Raji (cell line): ENCODE data around the gene RFPL3.

ENCODE experiments used
- POLR2A ChIP-seq: IDR thresholded peaks from 2 replicates; pipeline ENCODE4 v1.6.1; 2011; ENCODE audit warnings: low read depth, low read length, control low read depth; ENCODE audit not compliant: insufficient read depth

The RFPL3 gene

DNA sequence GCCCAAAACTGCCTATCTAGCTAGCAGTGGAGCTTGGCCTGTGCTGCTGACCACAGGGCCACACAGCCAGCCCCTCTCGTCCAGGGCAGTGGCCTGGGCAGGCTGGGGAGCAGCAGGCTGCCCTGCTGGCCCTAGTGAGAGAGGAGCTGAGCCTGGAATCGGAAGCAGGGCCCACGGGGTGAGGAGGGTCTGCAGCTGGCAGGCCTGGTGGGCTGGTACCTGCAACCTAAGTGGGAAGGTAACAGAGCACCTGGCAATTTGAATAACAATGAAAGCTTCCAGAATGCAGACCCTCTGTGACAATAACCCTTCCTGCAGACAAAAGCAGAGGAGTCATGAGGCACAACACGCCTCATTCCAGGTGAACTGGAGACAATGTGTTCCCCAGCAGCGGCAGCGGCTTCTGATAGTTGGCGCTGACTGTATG is 31.8 kb upstream of the RFPL3 start:
- no peak for TF ChIP-seq POLR2A

- TF ChIP-seq POLR2A, result no peak
Measured at GRCh38 chr22:32326647-32327046, 31.0 kb upstream of the RFPL3 start.

GRCh38 chr22:32327066-32327465 is 30.6 kb upstream of the RFPL3 start:
- TF ChIP-seq POLR2A, result no peak

DNA sequence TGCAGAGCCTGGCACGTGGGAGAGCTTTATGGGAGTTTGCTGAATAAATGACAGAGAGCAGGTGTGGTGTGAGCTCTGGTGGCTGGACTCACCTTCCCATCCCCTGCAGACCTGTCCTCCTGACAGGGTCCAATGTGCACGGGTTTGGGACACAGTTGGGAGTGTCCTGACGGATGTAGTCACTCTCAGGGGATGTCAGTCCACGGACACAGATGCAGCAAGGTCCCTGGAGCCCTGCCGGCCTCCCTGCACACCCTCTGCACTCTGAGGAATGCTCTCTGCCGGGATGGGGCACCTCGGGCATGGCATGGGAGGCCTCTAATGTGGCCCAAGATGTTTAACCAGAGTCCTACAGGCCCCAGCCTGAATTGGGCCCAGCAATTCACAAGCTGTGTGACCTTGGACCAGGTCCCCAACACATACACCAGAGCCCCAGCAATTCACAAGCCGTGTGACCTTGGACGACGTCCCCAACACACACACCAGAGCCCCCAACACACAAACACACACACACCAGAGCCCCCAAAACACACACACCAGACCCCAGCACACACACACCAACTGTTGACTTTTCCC is 30.0 kb upstream of the RFPL3 start:
- no peak for TF ChIP-seq POLR2A

DNA sequence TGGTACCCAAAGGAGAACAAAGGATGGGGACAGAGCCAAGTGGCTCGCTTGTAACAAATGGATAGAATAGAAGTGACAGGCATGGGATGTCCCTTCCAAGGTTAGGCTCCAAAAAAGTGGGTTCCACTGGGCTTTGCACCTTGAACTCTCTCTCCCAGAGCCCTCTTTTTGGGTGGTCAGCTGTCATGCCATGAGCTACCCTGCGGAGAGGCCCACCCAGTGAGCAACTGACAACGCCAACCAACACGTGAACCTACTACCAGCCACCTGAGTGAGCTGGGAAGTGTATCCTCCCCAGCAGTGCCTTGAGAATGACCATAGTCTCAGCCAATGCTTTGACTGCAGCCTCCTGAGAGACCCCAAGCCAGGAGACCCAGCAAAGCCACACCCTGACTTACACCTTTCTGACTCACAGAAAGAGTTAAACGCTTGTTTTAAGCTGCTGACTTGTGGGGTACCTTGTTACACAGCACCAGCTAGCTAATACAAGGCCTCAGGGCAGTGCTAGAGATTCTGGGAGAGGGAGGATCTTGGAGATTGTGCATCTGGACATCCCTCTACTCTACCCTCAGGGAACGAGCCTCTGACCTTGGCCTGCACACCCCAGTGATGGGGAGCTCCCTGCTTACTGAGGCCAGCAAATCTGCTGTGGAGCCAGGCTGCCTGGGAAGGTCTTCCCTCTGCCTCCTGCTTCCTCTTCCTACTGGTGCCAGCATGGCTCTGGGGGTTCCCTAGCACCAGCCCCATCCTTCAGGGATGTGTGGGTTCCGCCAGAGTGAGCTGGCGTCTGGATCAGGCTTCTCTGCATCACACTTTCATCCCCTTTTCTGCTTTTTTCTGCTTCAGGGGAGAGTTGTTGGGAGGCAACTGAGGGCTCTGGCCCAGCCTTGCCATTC is 29.1 kb upstream of the RFPL3 start:
- TF ChIP-seq POLR2A, result no peak

DNA sequence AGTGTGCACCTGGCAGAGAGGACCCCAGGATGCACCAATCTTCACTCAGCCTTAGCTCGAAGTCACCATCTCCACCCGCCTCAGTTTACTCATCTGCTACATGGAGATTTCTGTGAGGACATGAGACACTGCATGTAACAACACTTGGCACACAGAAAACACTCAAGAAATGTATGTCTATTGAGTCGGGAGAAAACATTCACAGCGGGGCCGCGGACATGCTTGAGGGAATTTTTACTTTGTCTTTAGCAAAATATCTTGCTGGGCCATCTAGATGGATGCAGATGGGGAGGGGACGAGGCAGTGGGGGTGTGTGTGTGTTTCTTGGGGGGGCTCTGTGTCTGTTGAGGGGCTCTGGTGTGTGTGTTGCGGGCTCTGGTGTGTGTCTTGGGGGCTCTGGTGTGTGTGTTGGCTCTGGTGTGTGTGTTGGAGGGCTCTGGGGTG is 28.4 kb upstream of the RFPL3 start:
- no peak for TF ChIP-seq POLR2A

GRCh38 chr22:32331236-32331917 is 26.3 kb upstream of the RFPL3 start:
- no peak for TF ChIP-seq POLR2A

DNA sequence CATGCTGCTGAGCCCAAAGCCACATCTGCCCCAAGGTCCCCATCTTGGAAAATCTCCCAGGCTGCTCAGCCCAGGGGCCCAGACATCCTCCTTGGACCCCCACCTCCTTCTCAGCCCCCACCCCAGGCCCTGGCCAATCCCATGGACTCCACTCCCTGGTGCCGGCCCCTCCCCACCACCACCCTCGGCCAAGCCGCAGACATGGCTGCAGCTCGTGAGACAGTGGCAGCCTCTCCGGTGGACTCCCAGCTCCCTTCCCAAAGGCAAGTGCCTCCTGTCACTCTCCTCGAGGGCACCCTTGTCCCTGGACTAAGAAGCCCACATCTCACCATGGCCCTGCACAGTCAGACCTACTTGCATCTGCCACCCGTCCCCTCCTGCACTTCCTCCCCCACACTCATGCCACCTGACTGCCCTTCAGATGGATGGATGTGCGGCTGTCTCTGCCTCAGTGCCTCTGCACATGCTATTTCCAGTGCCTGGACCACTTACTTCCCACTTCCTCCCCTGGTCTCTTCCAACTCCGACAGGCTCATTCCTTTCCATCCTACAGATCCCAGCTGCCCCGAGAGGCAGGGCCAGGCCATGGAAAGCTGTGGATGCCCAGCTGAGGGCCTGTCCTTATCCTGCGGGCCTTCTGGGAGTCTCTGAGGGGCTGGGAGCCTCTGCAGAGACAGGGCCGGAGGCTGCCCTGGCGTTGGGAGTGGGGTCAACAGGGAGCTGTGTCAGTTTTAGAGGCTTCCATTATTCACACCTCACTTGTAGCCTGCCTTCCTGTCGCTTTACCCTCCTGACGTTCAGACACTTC is 25.5 kb upstream of the RFPL3 start:
- TF ChIP-seq POLR2A, result no peak

GRCh38 chr22:32333141-32333768 is 24.4 kb upstream of the RFPL3 start:
- TF ChIP-seq POLR2A, result no peak

DNA sequence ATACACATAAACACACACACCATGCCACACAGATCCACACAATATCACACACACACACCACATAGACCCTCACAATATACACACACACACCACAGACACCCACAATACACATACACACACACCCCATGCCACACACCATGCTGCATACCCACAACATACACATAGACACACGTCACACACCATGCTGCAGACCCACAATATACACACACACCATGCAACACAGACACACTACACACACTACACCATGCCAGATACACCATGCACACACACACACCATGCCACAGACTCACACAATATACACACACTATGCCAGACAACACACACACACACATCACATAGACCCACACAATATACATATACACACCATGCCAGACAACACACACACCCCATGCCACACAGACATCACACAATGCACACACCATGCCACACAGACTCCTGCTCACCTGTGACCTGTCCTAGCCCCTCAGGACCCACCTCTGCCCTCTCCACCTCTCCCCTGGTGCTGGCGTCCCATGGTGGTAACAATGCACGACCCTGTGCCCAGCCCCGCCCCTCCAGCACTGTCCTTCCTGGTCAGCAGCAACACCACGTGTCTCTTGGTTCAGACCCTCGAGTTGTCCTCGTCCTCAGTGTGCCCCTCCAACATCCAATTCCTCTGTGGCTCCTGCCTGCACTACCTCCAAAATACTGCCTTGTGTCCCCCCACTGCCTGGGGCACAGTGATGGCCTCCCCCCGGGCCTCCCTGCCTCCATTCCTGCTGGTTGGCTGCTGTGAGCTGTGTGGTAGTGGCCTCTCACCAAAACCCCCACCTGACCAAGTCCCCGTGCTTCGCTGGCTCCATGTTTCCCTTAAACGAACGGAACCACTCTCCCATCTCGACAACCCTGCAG is 23.7 kb upstream of the RFPL3 start:
- no peak for TF ChIP-seq POLR2A

DNA sequence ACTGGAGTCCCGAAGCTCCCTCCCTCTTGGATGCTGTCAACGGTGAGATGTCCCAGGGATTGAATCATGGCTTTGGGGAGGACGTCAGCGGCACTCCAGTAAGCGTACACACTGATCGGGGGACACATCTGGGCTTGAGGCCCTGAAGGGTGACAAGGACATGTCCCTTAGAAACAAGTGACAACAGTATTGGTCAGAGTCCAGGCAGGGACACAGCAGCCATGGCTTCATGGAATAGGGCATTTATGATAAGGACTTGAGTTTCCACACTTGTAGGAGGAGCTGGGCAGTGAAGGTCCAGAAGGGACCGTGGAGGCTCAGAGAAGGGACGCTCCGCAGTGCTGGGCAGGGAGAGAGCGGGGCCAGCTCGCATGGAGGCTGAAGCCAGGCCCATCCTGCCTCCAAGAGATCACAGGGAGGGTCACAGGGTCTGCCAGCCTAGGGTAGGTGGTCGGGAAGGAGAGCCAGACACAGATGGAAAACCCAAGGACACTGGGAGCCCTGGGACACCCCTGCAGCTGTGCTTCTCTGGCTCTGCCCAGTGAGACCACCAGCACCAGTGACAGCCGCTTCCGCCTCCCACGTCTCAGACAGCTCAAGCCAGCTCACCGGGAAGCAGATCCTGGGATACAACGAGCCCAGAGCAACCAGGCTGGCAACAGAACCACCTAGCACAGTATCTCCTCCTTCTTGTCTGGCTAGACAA is 22.9 kb upstream of the RFPL3 start:
- TF ChIP-seq POLR2A, result no peak

DNA sequence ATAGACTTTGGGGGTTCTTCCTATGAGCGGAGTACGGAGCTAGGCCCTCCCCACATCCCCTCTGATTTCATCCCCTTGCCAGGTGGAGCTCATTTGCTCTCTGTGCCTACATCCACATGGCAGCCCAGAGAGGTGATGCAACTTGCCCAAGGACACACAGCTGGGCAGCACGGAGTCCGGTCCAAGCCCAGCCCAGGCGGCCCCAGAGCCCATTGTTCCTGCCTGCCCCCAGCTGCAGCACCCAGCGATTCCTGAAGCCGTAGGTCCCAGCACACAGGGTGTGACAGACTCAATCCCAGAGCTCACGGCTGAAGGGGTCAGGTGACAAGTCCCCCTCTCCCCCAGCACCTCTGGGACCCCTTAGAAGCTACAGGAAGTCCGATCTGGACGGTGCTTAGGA is 22.2 kb upstream of the RFPL3 start:
- no peak for TF ChIP-seq POLR2A

DNA sequence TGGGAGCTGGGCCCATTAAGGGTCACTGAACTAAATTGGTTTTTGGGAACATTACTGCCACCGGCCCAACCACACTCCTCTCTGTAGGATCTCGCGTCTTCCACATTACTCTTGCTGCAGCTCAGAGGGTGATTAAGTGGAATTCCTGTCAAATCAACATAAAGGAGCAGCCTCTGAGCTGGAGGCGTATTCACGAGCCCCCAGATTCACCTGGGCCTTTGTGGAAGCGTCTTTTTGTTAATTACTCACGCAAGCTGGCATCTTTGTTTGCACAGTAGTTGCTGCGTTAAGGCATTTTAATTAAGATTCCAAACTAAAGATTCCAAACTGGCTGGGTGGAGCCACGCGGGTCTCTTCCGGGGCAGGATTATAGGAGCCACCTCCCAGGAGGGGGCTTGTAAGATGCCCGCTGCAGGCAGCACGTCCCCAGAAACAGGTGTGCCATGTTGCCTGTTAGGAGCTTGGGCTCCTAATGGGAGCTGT is 21.5 kb upstream of the RFPL3 start:
- TF ChIP-seq POLR2A, result no peak
